ENCODE measurements around the gene TLL1. TPM values are rescaled to one million over a fixed set of nuclear protein-coding genes. Genes with fewer than 3 reads are reported as not detected.

Gene TLL1
- total RNA-seq, 1 donor from 2014 or later: 7.9 TPM

- Histone ChIP-seq H3K27me3 (ENCODE audit: control insufficient read depth, insufficient read depth, low read length) (no peaks in the 10 kb centered on the region), H3K4me3 (ENCODE audit: low read depth, low read length) (no peak overlapping the region), H3K36me3 (ENCODE audit: control insufficient read depth, insufficient read depth, low read length) (no peaks in the 10 kb centered on the region)
- DNase-seq (ENCODE audit: low read depth): no peak
- TF ChIP-seq, protein P1, sequence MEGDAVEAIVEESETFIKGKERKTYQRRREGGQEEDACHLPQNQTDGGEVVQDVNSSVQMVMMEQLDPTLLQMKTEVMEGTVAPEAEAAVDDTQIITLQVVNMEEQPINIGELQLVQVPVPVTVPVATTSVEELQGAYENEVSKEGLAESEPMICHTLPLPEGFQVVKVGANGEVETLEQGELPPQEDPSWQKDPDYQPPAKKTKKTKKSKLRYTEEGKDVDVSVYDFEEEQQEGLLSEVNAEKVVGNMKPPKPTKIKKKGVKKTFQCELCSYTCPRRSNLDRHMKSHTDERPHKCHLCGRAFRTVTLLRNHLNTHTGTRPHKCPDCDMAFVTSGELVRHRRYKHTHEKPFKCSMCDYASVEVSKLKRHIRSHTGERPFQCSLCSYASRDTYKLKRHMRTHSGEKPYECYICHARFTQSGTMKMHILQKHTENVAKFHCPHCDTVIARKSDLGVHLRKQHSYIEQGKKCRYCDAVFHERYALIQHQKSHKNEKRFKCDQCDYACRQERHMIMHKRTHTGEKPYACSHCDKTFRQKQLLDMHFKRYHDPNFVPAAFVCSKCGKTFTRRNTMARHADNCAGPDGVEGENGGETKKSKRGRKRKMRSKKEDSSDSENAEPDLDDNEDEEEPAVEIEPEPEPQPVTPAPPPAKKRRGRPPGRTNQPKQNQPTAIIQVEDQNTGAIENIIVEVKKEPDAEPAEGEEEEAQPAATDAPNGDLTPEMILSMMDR (IDR thresholded peaks at IDR 0.05; ENCODE audit: insufficient read depth, low read length, poor library complexity, severe bottlenecking): no peak
Observed at GRCh38 chr4:166092797-166093290, 219.8 kb downstream of the TLL1 start.

- H3K27me3 ChIP-seq (ENCODE audit: control insufficient read depth, insufficient read depth, low read length): no peaks in the 10 kb centered on the region
- H3K36me3 ChIP-seq (ENCODE audit: control insufficient read depth, insufficient read depth, low read length): no peaks in the 10 kb centered on the region
- no peak for DNase-seq (ENCODE audit: low read depth)
- H3K4me3 ChIP-seq (ENCODE audit: low read depth, low read length): no peak overlapping the region
- TF ChIP-seq, protein P1 (IDR thresholded peaks at IDR 0.05; ENCODE audit: insufficient read depth, low read length, poor library complexity, severe bottlenecking): no peak
Observed at GRCh38 chr4:166104623-166105022, 231.6 kb downstream of the TLL1 start.

GRCh38 chr4:166121897-166122296, 248.9 kb downstream of the TLL1 start:
- no peak for DNase-seq (ENCODE audit: low read depth)
- Histone ChIP-seq H3K4me3 (ENCODE audit: low read depth, low read length) (no peak overlapping the region), H3K36me3 (ENCODE audit: control insufficient read depth, insufficient read depth, low read length) (no peaks in the 10 kb centered on the region), H3K27me3 (ENCODE audit: control insufficient read depth, insufficient read depth, low read length) (no peaks in the 10 kb centered on the region)
- TF ChIP-seq, protein P1 (IDR thresholded peaks at IDR 0.05; ENCODE audit: insufficient read depth, low read length, poor library complexity, severe bottlenecking): no peak

DNA sequence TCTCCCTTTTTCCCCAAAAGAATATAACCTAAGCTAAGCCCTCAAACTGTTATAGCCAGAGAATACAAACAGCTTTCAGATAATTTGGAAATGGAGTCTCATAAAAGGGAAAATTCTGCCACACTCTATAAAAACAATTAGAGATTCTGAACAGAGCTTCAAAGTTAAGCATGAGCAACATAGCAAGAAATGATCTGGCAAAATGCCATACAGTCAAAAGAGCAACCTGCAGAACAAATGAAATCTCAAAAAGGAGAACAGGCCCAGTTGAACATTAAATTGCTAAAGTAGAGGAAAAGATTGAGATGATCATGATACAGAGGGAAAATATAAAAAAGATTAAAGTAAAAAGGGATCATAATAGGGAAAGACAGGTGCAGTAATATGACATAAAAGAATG, 250.5 kb downstream of the TLL1 start:
- no peak for DNase-seq (ENCODE audit: low read depth)

DNA sequence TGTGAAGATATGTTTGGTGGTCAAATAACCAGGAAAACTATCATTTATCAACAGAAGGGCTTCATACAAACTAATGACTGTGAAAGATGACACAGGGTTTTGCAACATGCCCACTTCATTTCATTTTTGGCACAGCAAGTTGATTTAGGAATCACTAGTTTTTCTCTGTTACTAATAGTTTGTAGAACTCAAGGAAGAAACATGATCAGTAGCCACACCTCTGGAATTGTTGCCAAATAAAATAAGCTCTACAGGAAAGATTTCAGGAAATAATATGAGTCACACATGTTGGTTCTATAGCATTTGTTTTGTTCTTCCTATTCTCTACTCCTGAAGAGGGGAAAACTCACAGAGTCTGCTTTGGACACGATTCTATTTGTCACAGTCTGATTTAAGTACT, 255.4 kb downstream of the TLL1 start:
- DNase-seq (ENCODE audit: low read depth): no peak

More for the DNA sequence above, 250.5 kb downstream of the TLL1 start:
- H3K27me3 ChIP-seq (ENCODE audit: control insufficient read depth, insufficient read depth, low read length): no peaks in the 10 kb centered on the region
- H3K36me3 ChIP-seq (ENCODE audit: control insufficient read depth, insufficient read depth, low read length): no peaks in the 10 kb centered on the region
- TF ChIP-seq, protein P1 (IDR thresholded peaks at IDR 0.05; ENCODE audit: insufficient read depth, low read length, poor library complexity, severe bottlenecking): no peak
- H3K4me3 ChIP-seq (ENCODE audit: low read depth, low read length): no peak overlapping the region

GRCh38 chr4:166134285-166134684, 261.2 kb downstream of the TLL1 start:
- TF ChIP-seq, protein P1 (IDR thresholded peaks at IDR 0.05; ENCODE audit: insufficient read depth, low read length, poor library complexity, severe bottlenecking): no peak
- H3K36me3 ChIP-seq (ENCODE audit: control insufficient read depth, insufficient read depth, low read length): no peaks in the 10 kb centered on the region
- H3K4me3 ChIP-seq (ENCODE audit: low read depth, low read length): no peak overlapping the region
- no peaks in the 10 kb centered on the region for H3K27me3 ChIP-seq (ENCODE audit: control insufficient read depth, insufficient read depth, low read length)
- DNase-seq (ENCODE audit: low read depth): no peak

More for the DNA sequence above, 255.4 kb downstream of the TLL1 start:
- Histone ChIP-seq H3K4me3 (ENCODE audit: low read depth, low read length) (no peak overlapping the region), H3K36me3 (ENCODE audit: control insufficient read depth, insufficient read depth, low read length) (no peaks in the 10 kb centered on the region), H3K27me3 (ENCODE audit: control insufficient read depth, insufficient read depth, low read length) (no peaks in the 10 kb centered on the region)
- TF ChIP-seq, protein P1 (IDR thresholded peaks at IDR 0.05; ENCODE audit: insufficient read depth, low read length, poor library complexity, severe bottlenecking): no peak

All from kidney epithelial cell (primary cell).